Fibroblast of skin of right quadriceps (primary cell): ENCODE results near the gene NBPF1.
"Not testable (repeated sequence)": the region's sequence is repeated elsewhere in the genome, so short reads cannot be mapped to it uniquely, and the experiment has no call there.

Experiments
- DNase-seq: peaks from one replicate; pipeline ENCODE4 v3.0.0-alpha.2; 2013

NBPF1 gene

GRCh38 chr1:16641159-16641975, 28.0 kb upstream of the NBPF1 start:
- not testable (repeated sequence) for DNase-seq

GRCh38 chr1:16639091-16640031, 26.0 kb upstream of the NBPF1 start:
- not testable (repeated sequence) for DNase-seq

- DNase-seq = not testable (repeated sequence)
Observed at GRCh38 chr1:16637941-16638778, 24.8 kb upstream of the NBPF1 start.

GRCh38 chr1:16636551-16637195, 23.3 kb upstream of the NBPF1 start:
- not testable (repeated sequence) for DNase-seq

GRCh38 chr1:16635959-16636358, 22.6 kb upstream of the NBPF1 start:
- DNase-seq = not testable (repeated sequence)

- DNase-seq = not testable (repeated sequence)
Observed at GRCh38 chr1:16633540-16634282, 20.3 kb upstream of the NBPF1 start.

- DNase-seq = not testable (repeated sequence)
Observed at GRCh38 chr1:16632044-16632850, 18.9 kb upstream of the NBPF1 start.

- DNase-seq = no peak
Observed at GRCh38 chr1:16631248-16632043, 18.1 kb upstream of the NBPF1 start.

- DNase-seq = no peak
Observed at GRCh38 chr1:16630661-16631247, 17.4 kb upstream of the NBPF1 start.

- not testable (repeated sequence) for DNase-seq
Observed at GRCh38 chr1:16629916-16630530, 16.7 kb upstream of the NBPF1 start.

- DNase-seq = no peak
Observed at GRCh38 chr1:16628361-16629111, 15.2 kb upstream of the NBPF1 start.

GRCh38 chr1:16626409-16626983, 13.1 kb upstream of the NBPF1 start:
- DNase-seq = not testable (repeated sequence)

GRCh38 chr1:16625497-16626408, 12.4 kb upstream of the NBPF1 start:
- no peak for DNase-seq

GRCh38 chr1:16623812-16624719, 10.7 kb upstream of the NBPF1 start:
- not testable (repeated sequence) for DNase-seq

- peak; percentile 42 for DNase-seq
Observed at GRCh38 chr1:16623337-16623736, 10.0 kb upstream of the NBPF1 start.
